ENCODE measurements around the gene CNTNAP2.

DNA sequence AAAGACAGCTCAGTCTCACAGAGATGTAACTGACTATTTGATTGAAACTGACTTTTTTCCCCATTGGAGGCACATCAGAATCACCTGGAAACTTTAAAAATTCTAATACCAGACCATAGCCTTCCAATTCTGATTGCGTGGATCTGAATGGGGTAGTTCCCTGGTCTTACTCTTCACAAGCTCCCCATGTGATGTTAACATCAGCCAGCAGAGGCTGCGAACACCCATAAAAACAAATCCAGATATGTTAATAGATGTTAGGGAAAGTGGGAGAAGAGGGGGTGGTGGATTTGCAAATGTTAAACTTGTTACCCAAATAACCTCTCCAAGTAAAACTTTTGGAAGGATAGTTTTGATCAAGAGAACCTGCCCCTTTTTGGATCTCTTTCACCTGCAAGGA lies 1133.4 kb downstream of the CNTNAP2 start:
- TF ChIP-seq, protein P1, sequence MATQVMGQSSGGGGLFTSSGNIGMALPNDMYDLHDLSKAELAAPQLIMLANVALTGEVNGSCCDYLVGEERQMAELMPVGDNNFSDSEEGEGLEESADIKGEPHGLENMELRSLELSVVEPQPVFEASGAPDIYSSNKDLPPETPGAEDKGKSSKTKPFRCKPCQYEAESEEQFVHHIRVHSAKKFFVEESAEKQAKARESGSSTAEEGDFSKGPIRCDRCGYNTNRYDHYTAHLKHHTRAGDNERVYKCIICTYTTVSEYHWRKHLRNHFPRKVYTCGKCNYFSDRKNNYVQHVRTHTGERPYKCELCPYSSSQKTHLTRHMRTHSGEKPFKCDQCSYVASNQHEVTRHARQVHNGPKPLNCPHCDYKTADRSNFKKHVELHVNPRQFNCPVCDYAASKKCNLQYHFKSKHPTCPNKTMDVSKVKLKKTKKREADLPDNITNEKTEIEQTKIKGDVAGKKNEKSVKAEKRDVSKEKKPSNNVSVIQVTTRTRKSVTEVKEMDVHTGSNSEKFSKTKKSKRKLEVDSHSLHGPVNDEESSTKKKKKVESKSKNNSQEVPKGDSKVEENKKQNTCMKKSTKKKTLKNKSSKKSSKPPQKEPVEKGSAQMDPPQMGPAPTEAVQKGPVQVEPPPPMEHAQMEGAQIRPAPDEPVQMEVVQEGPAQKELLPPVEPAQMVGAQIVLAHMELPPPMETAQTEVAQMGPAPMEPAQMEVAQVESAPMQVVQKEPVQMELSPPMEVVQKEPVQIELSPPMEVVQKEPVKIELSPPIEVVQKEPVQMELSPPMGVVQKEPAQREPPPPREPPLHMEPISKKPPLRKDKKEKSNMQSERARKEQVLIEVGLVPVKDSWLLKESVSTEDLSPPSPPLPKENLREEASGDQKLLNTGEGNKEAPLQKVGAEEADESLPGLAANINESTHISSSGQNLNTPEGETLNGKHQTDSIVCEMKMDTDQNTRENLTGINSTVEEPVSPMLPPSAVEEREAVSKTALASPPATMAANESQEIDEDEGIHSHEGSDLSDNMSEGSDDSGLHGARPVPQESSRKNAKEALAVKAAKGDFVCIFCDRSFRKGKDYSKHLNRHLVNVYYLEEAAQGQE (IDR thresholded peaks at IDR 0.05; ENCODE audit: insufficient read depth in 1 of 2, low read depth in 2 of 2, low read length in 1 of 2): no peak
- TF ChIP-seq, protein P2, sequence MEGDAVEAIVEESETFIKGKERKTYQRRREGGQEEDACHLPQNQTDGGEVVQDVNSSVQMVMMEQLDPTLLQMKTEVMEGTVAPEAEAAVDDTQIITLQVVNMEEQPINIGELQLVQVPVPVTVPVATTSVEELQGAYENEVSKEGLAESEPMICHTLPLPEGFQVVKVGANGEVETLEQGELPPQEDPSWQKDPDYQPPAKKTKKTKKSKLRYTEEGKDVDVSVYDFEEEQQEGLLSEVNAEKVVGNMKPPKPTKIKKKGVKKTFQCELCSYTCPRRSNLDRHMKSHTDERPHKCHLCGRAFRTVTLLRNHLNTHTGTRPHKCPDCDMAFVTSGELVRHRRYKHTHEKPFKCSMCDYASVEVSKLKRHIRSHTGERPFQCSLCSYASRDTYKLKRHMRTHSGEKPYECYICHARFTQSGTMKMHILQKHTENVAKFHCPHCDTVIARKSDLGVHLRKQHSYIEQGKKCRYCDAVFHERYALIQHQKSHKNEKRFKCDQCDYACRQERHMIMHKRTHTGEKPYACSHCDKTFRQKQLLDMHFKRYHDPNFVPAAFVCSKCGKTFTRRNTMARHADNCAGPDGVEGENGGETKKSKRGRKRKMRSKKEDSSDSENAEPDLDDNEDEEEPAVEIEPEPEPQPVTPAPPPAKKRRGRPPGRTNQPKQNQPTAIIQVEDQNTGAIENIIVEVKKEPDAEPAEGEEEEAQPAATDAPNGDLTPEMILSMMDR (IDR thresholded peaks at IDR 0.05): no peak
